ENCODE results near the gene SH3RF3. TPM values are rescaled to one million over a fixed set of nuclear protein-coding genes. Genes with fewer than 3 reads are reported as not detected.

The SH3RF3 gene
- total and polyA plus RNA-seq, 12 donors: 0.72 to 19.1 (median 12.2) TPM

- H3K9me3 ChIP-seq (replicated peaks in 1 of 3): no peaks in the 10 kb centered on the region
- no peak overlapping the region for H3K27ac ChIP-seq
- intact Hi-C loops (cut with DNase I): no loop called here
- H3K4me1 ChIP-seq (replicated peaks in 1 of 2): peaks cover 0 to 1% of the 10 kb centered on the region in 2 donors
- no peak for TF ChIP-seq POLR2A (IDR thresholded peaks at IDR 0.05)
- TF ChIP-seq CTCF (IDR thresholded peaks at IDR 0.05): no peak
- DNase-seq: no peak
- 66 to 78% (median 78%) methylated on average over 4 to 6 of the region's 6 CpGs for WGBS, 4 donors
- no peaks in the 10 kb centered on the region for H3K27me3 ChIP-seq
- no peak overlapping the region for H3K4me3 ChIP-seq
- no peaks in the 10 kb centered on the region for H3K36me3 ChIP-seq (replicated peaks in 1 of 2)
Observed at GRCh38 chr2:109475531-109476210, 346.7 kb downstream of the SH3RF3 start.

- Histone ChIP-seq H3K36me3 (replicated peaks in 1 of 2) (no peaks in the 10 kb centered on the region), H3K9me3 (replicated peaks in 1 of 3) (no peaks in the 10 kb centered on the region), H3K4me3 (no peak overlapping the region), H3K27me3 (no peaks in the 10 kb centered on the region), H3K27ac (no peak overlapping the region), H3K4me1 (replicated peaks in 1 of 2) (peaks cover 0 to 1% of the 10 kb centered on the region in 2 donors)
- WGBS, 4 donors: 92 to 95% (median 93%) methylated on average over 9 to 10 of the region's 10 CpGs
- DNase-seq: no peak
- no peak for TF ChIP-seq POLR2A (IDR thresholded peaks at IDR 0.05)
- no peak for TF ChIP-seq CTCF (IDR thresholded peaks at IDR 0.05)
- intact Hi-C loops (cut with DNase I): no loop called here
Observed at GRCh38 chr2:109476641-109477441, 347.8 kb downstream of the SH3RF3 start.

GRCh38 chr2:109478906-109479493 lies 350.0 kb downstream of the SH3RF3 start:
- H3K36me3 ChIP-seq (replicated peaks in 1 of 2): no peaks in the 10 kb centered on the region
- H3K27ac ChIP-seq: no peak overlapping the region
- no peak for DNase-seq
- no peaks in the 10 kb centered on the region for H3K9me3 ChIP-seq (replicated peaks in 1 of 3)
- H3K4me1 ChIP-seq (replicated peaks in 1 of 2): peaks cover 0 to 20% of the 10 kb centered on the region in 2 donors
- 87 to 92% (median 90%) methylated on average over 8 to 12 of the region's 12 CpGs for WGBS, 4 donors
- intact Hi-C loops (cut with DNase I): no loop called here
- no peaks in the 10 kb centered on the region for H3K27me3 ChIP-seq
- no peak overlapping the region for H3K4me3 ChIP-seq
- TF ChIP-seq POLR2A (IDR thresholded peaks at IDR 0.05) (no peak), CTCF (IDR thresholded peaks at IDR 0.05) (no peak)

GRCh38 chr2:109479804-109480203 lies 350.8 kb downstream of the SH3RF3 start:
- no peaks in the 10 kb centered on the region for H3K9me3 ChIP-seq (replicated peaks in 1 of 3)
- no peak overlapping the region for H3K27ac ChIP-seq
- no peak overlapping the region for H3K4me3 ChIP-seq
- no peaks in the 10 kb centered on the region for H3K27me3 ChIP-seq
- 86 to 100% (median 91%) methylated on average over 3 to 7 of the region's 7 CpGs for WGBS, 4 donors
- DNase-seq: no peak
- TF ChIP-seq CTCF (IDR thresholded peaks at IDR 0.05) (no peak), POLR2A (IDR thresholded peaks at IDR 0.05) (no peak)
- intact Hi-C loops (cut with DNase I): loop anchor here in 1 of 2 donors (10.0 kb wide), 1 partner anchor 155 kb away; no protein-coding TSS in a partner anchor
- no peaks in the 10 kb centered on the region for H3K36me3 ChIP-seq (replicated peaks in 1 of 2)
- H3K4me1 ChIP-seq (replicated peaks in 1 of 2): peaks cover 0 to 20% of the 10 kb centered on the region in 2 donors

All from adrenal gland (tissue), 12 donors.